Activated CD4-positive, alpha-beta T cell treated with anti-CD3 and anti-CD28 coated beads for 36 hours (primary cell): ENCODE results near the gene PRAC2. TPM values are rescaled to one million over a fixed set of nuclear protein-coding genes. Genes with fewer than 3 reads are reported as not detected.
"Not testable (repeated sequence)": the region's sequence is repeated elsewhere in the genome, so short reads cannot be mapped to it uniquely, and the experiment has no call there.

Experiments
- ATAC-seq: fragments of 200-7000 bp; cut with Tn5 transposase; one replicate; pipeline ENCODE4 v1.10.0; 2021; ENCODE audit warnings: mild to moderate bottlenecking, moderate library complexity
- CTCF ChIA-PET: fragments of 350-600 bp; sonication (Branson Sonifier 250); formaldehyde crosslinking; loops from one replicate; lab custom pipeline; 2021; ENCODE audit warnings: antibody characterized with exemption; lab: Charles Lee
- POLR2A ChIA-PET: fragments of 350-600 bp; sonication (Branson Sonifier 250); formaldehyde crosslinking; loops from one replicate; lab custom pipeline; 2021; ENCODE audit warnings: antibody characterized with exemption, inconsistent platforms; lab: Charles Lee
- DNase-seq: peaks from one replicate; pipeline ENCODE4 v3.0.0-alpha.2; 2020
- H3K27ac Mint-ChIP-seq: one replicate; pipeline ENCODE4 v1.8.0; 2021; ENCODE audit warnings: mixed read lengths
- H3K27me3 Mint-ChIP-seq: one replicate; pipeline ENCODE4 v1.8.0; 2021; ENCODE audit warnings: mixed read lengths
- H3K36me3 Mint-ChIP-seq: one replicate; pipeline ENCODE4 v1.8.0; 2021; ENCODE audit warnings: low read depth, mixed read lengths
- H3K4me1 Mint-ChIP-seq: one replicate; pipeline ENCODE4 v1.8.0; 2021; ENCODE audit warnings: mixed read lengths
- H3K4me3 Mint-ChIP-seq: one replicate; pipeline ENCODE4 v1.8.0; 2021; ENCODE audit warnings: mild to moderate bottlenecking, moderate library complexity, mixed read lengths
- H3K9me3 Mint-ChIP-seq: one replicate; pipeline ENCODE4 v1.8.0; 2021; ENCODE audit warnings: low read depth, mixed read lengths
- intact Hi-C, 2 experiments: fragments of 100-400 bp; cut with DNase I in 1 of 2; cut with micrococcal nuclease in 1 of 2; formaldehyde crosslinking; loops; one replicate each; pipeline versions ENCODE4 v1.14.2 to v1.15.1; 2022 to 2024; cut with DNase I, micrococcal nuclease
- total RNA-seq, 2 experiments: library from RNA; stranded (reverse); gene quantifications; one replicate each; pipeline ENCODE4 v1.2.3, GENCODE V29; 2021

The PRAC2 gene
- total RNA-seq, 2 experiments from 2014 or later: not detected

DNA sequence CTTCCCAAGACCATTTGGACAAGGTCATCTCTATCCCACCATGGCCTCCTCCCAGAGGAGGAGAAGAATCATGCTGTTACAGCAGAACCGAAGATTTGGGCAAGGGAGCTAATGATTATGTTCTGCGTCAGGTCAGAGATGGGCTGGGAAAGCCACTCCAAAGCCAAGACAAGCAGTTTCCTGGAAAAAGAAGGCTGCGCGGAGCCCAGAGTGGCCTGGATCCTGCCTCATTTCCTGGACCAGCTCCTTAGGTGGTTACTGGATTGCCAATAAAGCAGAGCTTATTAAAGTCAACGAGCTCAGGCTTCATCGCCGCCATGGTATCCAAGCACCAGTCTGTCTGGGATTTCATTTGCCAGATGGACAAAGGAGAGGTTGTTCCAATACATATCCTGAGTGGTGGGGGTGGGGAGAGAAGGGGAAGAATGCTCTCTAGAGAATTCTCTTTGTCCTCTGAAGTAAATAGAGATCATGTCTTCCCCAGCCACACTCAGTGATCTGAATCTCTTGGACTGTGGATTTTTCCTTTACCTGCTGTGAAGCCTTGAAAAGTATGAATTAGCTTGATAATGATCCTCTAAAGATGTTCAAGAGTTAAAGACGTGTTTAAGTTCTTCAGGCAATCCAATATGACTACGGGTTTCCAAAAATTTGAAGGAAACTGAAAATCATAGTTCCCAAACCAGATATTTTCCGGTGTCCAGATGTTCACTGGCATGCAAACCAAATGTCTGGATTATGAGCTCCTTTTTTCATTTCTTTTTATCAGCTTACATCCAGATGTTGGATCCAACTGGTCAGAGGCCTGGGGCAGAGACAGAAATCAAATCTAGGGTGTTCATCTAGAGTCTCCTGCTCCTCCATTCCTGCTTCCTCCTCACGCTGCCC, 18.4 kb upstream of the PRAC2 start:
- ATAC-seq: no peak
- peaks cover 49% of the 10 kb centered on the region for H3K27me3 Mint-ChIP-seq
- ChIA-PET CTCF (interaction anchor here (0.6 to 2.3 kb wide), 13 partner anchors 15 to 718 kb away, joined by 3 to 20 read pairs (median 3); partner anchors contain the start of gene PRAC2), POLR2A (no interaction called here)
- no peaks in the 10 kb centered on the region for H3K9me3 Mint-ChIP-seq
- no peak for DNase-seq
- no peaks in the 10 kb centered on the region for H3K36me3 Mint-ChIP-seq
- H3K4me1 Mint-ChIP-seq: no peaks in the 10 kb centered on the region
- no peak overlapping the region for H3K27ac Mint-ChIP-seq
- no peak overlapping the region for H3K4me3 Mint-ChIP-seq
- intact Hi-C loops: no loop called here

DNA sequence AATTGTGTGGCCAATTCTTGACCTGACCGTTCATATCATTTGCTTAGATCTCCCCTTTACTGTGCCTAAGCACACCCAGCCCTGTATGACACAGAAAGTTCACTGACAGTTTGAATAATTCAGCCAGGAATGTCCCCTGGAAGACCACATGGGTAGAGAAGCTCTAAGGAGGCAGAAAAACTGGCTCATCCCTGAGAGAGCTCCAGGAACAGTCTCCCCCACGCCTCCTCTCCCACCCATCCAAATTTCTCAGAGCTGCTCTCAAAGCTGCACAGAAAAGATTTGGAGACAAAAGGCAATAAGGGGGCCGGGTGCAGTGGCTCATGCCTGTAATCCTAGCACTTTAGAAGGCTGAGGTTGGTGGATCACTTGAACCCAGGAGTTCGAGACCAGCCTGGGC, 11.9 kb upstream of the PRAC2 start:
- Mint-ChIP-seq H3K9me3 (no peaks in the 10 kb centered on the region), H3K36me3 (no peaks in the 10 kb centered on the region), H3K4me1 (no peaks in the 10 kb centered on the region), H3K4me3 (no peak overlapping the region), H3K27ac (no peak overlapping the region), H3K27me3 (peaks cover 50% of the 10 kb centered on the region)
- ChIA-PET POLR2A (no interaction called here), CTCF (interaction anchor here (0.6 to 2.3 kb wide), 5 partner anchors 12 to 1172 kb away, joined by 3 to 8 read pairs (median 5); partner anchors contain the start of gene PRAC2)
- ATAC-seq (no peak), DNase-seq (no peak)
- intact Hi-C loops: no loop called here

DNA sequence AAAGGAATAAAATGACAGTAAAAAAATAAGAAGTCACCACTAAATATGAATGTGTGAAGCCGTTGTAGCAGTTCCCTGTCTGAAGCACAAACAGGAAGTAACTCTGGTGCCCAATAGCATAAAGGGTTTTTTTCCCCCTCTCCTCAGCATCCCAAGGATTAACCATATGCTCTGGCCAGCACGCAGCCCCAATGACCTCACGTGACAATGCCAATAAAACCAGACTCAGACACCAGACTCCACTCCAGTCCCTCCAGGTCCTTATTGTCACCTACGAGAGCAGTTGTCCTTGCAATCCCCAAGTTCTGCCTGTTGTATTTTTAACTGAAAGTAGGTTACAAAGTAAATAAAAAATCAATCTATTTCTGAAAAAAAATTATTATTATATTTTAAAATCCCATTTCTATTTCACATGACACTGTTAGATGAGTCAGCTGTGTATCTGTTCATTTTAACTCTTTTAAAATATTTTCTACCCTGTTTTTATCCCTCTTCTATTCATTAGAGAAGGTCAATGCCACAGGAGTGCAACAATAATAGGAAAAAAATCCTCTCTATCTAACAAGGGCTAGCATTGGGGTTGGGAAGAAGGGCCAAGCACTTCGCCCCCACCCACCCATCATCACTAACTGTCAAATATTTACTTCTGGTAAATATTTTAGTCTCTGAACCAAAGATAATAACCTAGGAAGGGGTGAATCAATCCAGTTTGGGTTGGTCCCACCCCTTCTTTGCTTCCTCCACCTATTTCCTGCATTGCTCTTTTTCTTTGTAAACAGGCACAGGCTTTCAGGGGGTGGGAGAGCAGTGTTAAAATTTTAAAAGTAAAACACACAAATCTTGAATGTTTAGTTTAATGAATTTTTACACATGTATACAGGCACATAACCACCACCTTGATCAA, 7.2 kb upstream of the PRAC2 start:
- H3K27ac Mint-ChIP-seq: no peak overlapping the region
- H3K4me3 Mint-ChIP-seq: no peak overlapping the region
- no peaks in the 10 kb centered on the region for H3K9me3 Mint-ChIP-seq
- ChIA-PET POLR2A (interaction anchor here (0.6 kb wide), 1 partner anchor 224 kb away, joined by 3 read pairs; no protein-coding TSS in a partner anchor), CTCF (interaction anchor here (0.6 to 3.0 kb wide), 3 partner anchors 37 to 177 kb away, joined by 3 to 14 read pairs (median 3); partner anchors contain the start of gene ATP5MC1)
- intact Hi-C loops: loop anchor here (2.0 kb wide), 2 partner anchors 37 to 101 kb away; partner anchors contain the start of gene HOXB8 (in 1 of the 2)
- H3K27me3 Mint-ChIP-seq: peaks cover 64% of the 10 kb centered on the region
- H3K4me1 Mint-ChIP-seq: peaks cover 14% of the 10 kb centered on the region
- no peak for ATAC-seq
- peaks cover 3% of the 10 kb centered on the region for H3K36me3 Mint-ChIP-seq
- DNase-seq: no peak

GRCh38 chr17:48716549-48716948, 6.4 kb upstream of the PRAC2 start:
- H3K4me1 Mint-ChIP-seq: peaks cover 14% of the 10 kb centered on the region
- H3K9me3 Mint-ChIP-seq, H3K27ac Mint-ChIP-seq, POLR2A ChIA-PET, H3K4me3 Mint-ChIP-seq, DNase-seq, ATAC-seq, H3K36me3 Mint-ChIP-seq: not testable (repeated sequence)
- H3K27me3 Mint-ChIP-seq: peaks cover 66% of the 10 kb centered on the region
- CTCF ChIA-PET: interaction anchor here (0.5 to 3.0 kb wide), 6 partner anchors 14 to 176 kb away, joined by 3 to 14 read pairs (median 3); partner anchors contain the start of gene ATP5MC1
- intact Hi-C loops: loop anchor here (2.0 kb wide), 2 partner anchors 38 to 102 kb away; partner anchors contain the start of gene HOXB8 (in 1 of the 2)

GRCh38 chr17:48717367-48718226, 5.4 kb upstream of the PRAC2 start:
- Mint-ChIP-seq H3K4me1 (peaks cover 14% of the 10 kb centered on the region), H3K9me3 (no peaks in the 10 kb centered on the region), H3K4me3 (no peak overlapping the region), H3K27me3 (peaks cover 70% of the 10 kb centered on the region), H3K36me3 (peaks cover 3% of the 10 kb centered on the region), H3K27ac (no peak overlapping the region)
- CTCF ChIA-PET: interaction anchor here (1.0 to 3.0 kb wide), 7 partner anchors 13 to 46 kb away, joined by 3 to 14 read pairs (median 4); no protein-coding TSS in a partner anchor
- DNase-seq (no peak), ATAC-seq (no peak)
- intact Hi-C loops: loop anchor here (2.0 kb wide), 2 partner anchors 39 to 103 kb away; partner anchors contain the start of gene HOXB8 (in 1 of the 2)
- POLR2A ChIA-PET: interaction anchor here (0.5 kb wide), 1 partner anchor 1030 kb away, joined by 3 read pairs; no protein-coding TSS in a partner anchor

- no peak for ATAC-seq
- H3K27me3 Mint-ChIP-seq: peaks cover 71% of the 10 kb centered on the region
- CTCF ChIA-PET: interaction anchor here (1.2 to 3.0 kb wide), 4 partner anchors 22 to 46 kb away, joined by 3 to 14 read pairs (median 6); no protein-coding TSS in a partner anchor
- intact Hi-C loops: no loop called here
- no peak overlapping the region for H3K27ac Mint-ChIP-seq
- H3K9me3 Mint-ChIP-seq: no peaks in the 10 kb centered on the region
- H3K36me3 Mint-ChIP-seq: peaks cover 3% of the 10 kb centered on the region
- peaks cover 18% of the 10 kb centered on the region for H3K4me1 Mint-ChIP-seq
- POLR2A ChIA-PET: interaction anchor here (0.5 to 0.8 kb wide), 2 partner anchors 16 to 1029 kb away, joined by 3 read pairs; no protein-coding TSS in a partner anchor
- peak overlapping the region; percentile 15 for H3K4me3 Mint-ChIP-seq
- peak; percentile 38 for DNase-seq
These were observed 4.7 kb upstream of the PRAC2 start for GRCh38 chr17:48718227-48718760.

DNA sequence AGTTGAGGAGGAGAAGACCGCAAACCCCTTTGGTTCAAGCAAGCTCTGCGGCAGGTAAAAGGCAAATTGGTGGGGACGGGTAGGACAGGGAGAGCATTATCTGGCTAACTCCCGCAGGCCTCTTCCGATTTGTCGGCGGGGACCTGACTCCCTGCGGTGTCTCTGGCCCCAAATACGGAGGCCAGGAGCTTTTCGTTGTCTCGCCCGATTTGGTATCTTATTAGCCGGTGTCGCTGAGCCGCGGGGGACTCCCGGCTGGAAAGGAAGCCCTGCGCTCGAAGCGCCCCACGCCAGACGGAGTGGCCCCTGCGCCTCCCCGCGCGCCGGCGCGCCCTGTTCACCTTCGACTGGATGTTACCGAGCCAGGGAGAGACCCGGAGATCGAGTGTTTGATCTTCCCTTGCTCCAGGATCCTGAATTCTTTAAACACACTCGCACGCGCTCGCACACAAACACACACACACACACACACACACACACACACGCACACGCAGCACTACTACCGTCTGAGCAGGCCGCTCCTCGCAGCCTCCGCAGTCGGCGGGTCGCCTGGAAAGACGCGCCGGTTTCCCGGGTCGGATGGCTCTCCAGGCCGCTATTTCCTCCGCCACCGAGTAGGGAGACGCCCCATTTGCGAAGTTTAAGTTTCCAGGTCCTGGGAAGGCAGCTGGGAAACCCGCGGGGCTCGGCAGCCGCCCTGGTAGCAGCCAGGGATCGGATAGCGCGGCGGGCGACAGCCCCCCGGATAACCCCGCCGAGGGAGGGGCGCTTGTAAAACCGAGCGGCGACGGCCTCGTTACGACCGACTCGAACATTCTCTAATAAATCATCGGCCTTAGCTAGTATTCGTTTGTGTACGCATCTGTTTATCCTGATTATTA, 4.0 kb upstream of the PRAC2 start:
- no peaks in the 10 kb centered on the region for H3K9me3 Mint-ChIP-seq
- H3K4me1 Mint-ChIP-seq: peaks cover 25% of the 10 kb centered on the region
- H3K27me3 Mint-ChIP-seq: peaks cover 75% of the 10 kb centered on the region
- ATAC-seq: no peak
- peak; percentile 34 for DNase-seq
- H3K27ac Mint-ChIP-seq: no peak overlapping the region
- H3K36me3 Mint-ChIP-seq: peaks cover 3% of the 10 kb centered on the region
- intact Hi-C loops: no loop called here
- CTCF ChIA-PET: interaction anchor here (0.7 to 3.0 kb wide), 5 partner anchors 19 to 160 kb away, joined by 3 to 14 read pairs (median 4); no protein-coding TSS in a partner anchor
- POLR2A ChIA-PET: interaction anchor here (0.8 kb wide), 1 partner anchor 15 kb away, joined by 3 read pairs; no protein-coding TSS in a partner anchor
- H3K4me3 Mint-ChIP-seq: peak overlapping the region; percentile 40

GRCh38 chr17:48719642-48720265, 3.2 kb upstream of the PRAC2 start:
- Mint-ChIP-seq H3K4me3 (no peak overlapping the region), H3K4me1 (peaks cover 31% of the 10 kb centered on the region), H3K36me3 (peaks cover 3% of the 10 kb centered on the region), H3K27me3 (peaks cover 75% of the 10 kb centered on the region), H3K27ac (no peak overlapping the region), H3K9me3 (no peaks in the 10 kb centered on the region)
- intact Hi-C loops: loop anchor here (5.0 to 10.0 kb wide), 4 partner anchors 47 to 775 kb away; partner anchors contain the start of genes IGF2BP1 (in 2 of the 2), HOXB7 (in 1 of the 2) and NGFR (in 1 of the 2)
- ATAC-seq (no peak), DNase-seq (peak; percentile 27)
- ChIA-PET POLR2A (no interaction called here), CTCF (interaction anchor here (0.6 to 1.9 kb wide), 6 partner anchors 12 to 287 kb away, joined by 3 to 6 read pairs (median 3); no protein-coding TSS in a partner anchor)
